Progenitor cell of endocrine pancreas (in vitro differentiated cells): ENCODE data around the gene ARHGAP26. TPM values are rescaled to one million over a fixed set of nuclear protein-coding genes. Genes with fewer than 3 reads are reported as not detected.

Source experiments
- DNase-seq: peaks from one replicate; pipeline ENCODE4 v3.0.0; 2021; ENCODE audit warnings: low spot score; ENCODE audit not compliant: unreplicated experiment
- H3K27ac Mint-ChIP-seq: 2 replicates; pipeline ENCODE4 v1.8.0; 2021; ENCODE audit warnings: mild to moderate bottlenecking, moderate library complexity, mixed read lengths
- H3K27me3 Mint-ChIP-seq: 2 replicates; pipeline ENCODE4 v1.8.0; 2021; ENCODE audit warnings: mixed read lengths
- H3K36me3 Mint-ChIP-seq: 2 replicates; pipeline ENCODE4 v1.8.0; 2022; ENCODE audit warnings: mixed read lengths; ENCODE audit not compliant: insufficient read depth
- H3K4me1 Mint-ChIP-seq: 2 replicates; pipeline ENCODE4 v1.8.0; 2021; ENCODE audit warnings: low read depth, mixed read lengths
- H3K4me3 Mint-ChIP-seq: 2 replicates; pipeline ENCODE4 v1.8.0; 2021; ENCODE audit warnings: low read depth, mild to moderate bottlenecking, moderate library complexity, mixed read lengths
- H3K9me3 Mint-ChIP-seq: 2 replicates; pipeline ENCODE4 v1.8.0; 2021; ENCODE audit warnings: low read depth, mixed read lengths
- CTCF ChIP-seq: fragments of 200-600 bp; sonication (generic); IDR thresholded peaks from one replicate; pipeline ENCODE4 v1.5.0; 2021; ENCODE audit warnings: antibody characterized with exemption, mild to moderate bottlenecking; ENCODE audit not compliant: unreplicated experiment
- total RNA-seq: library from RNA; stranded (reverse); gene quantifications from 2 replicates; pipeline ENCODE4 v1.2.1, GENCODE V29; 2021

Gene ARHGAP26
- total RNA-seq, 1 donor from 2014 or later: 21.3 TPM

GRCh38 chr5:142942901-142943300 is 172.7 kb downstream of the ARHGAP26 start:
- DNase-seq: no peak
- Mint-ChIP-seq H3K4me3 (no peak overlapping the region), H3K36me3 (no peaks in the 10 kb centered on the region), H3K27ac (no peak overlapping the region), H3K4me1 (peaks cover 8% of the 10 kb centered on the region), H3K27me3 (no peaks in the 10 kb centered on the region), H3K9me3 (no peaks in the 10 kb centered on the region)
- no peak for TF ChIP-seq CTCF

- no peaks in the 10 kb centered on the region for H3K36me3 Mint-ChIP-seq
- no peaks in the 10 kb centered on the region for H3K9me3 Mint-ChIP-seq
- TF ChIP-seq CTCF: no peak
- H3K27ac Mint-ChIP-seq: no peak overlapping the region
- no peak for DNase-seq
- peaks cover 8% of the 10 kb centered on the region for H3K4me1 Mint-ChIP-seq
- H3K27me3 Mint-ChIP-seq: no peaks in the 10 kb centered on the region
- no peak overlapping the region for H3K4me3 Mint-ChIP-seq
Measured at GRCh38 chr5:142944140-142944539, 174.0 kb downstream of the ARHGAP26 start.

GRCh38 chr5:142945321-142945720 is 175.1 kb downstream of the ARHGAP26 start:
- DNase-seq: no peak
- Mint-ChIP-seq H3K4me3 (no peak overlapping the region), H3K4me1 (peaks cover 8% of the 10 kb centered on the region), H3K27ac (no peak overlapping the region), H3K36me3 (no peaks in the 10 kb centered on the region), H3K9me3 (no peaks in the 10 kb centered on the region), H3K27me3 (no peaks in the 10 kb centered on the region)
- TF ChIP-seq CTCF: no peak

- no peak for DNase-seq
- H3K27ac Mint-ChIP-seq: no peak overlapping the region
- no peaks in the 10 kb centered on the region for H3K27me3 Mint-ChIP-seq
- no peak for TF ChIP-seq CTCF
- H3K9me3 Mint-ChIP-seq: no peaks in the 10 kb centered on the region
- no peak overlapping the region for H3K4me3 Mint-ChIP-seq
- H3K36me3 Mint-ChIP-seq: no peaks in the 10 kb centered on the region
- peaks cover 8% of the 10 kb centered on the region for H3K4me1 Mint-ChIP-seq
Measured at GRCh38 chr5:142945845-142946244, 175.7 kb downstream of the ARHGAP26 start.

- Mint-ChIP-seq H3K36me3 (no peaks in the 10 kb centered on the region), H3K27ac (no peak overlapping the region), H3K4me1 (peaks cover 7% of the 10 kb centered on the region), H3K9me3 (no peaks in the 10 kb centered on the region), H3K4me3 (no peak overlapping the region), H3K27me3 (no peaks in the 10 kb centered on the region)
- DNase-seq: no peak
- no peak for TF ChIP-seq CTCF
Measured at GRCh38 chr5:142946547-142947426, 176.6 kb downstream of the ARHGAP26 start.
